ENCODE data around the gene ZNF76. TPM values are rescaled to one million over a fixed set of nuclear protein-coding genes. Genes with fewer than 3 reads are reported as not detected.

ZNF76 gene
- total and polyA plus RNA-seq, 2 donors (not counting 1 experiment from before 2014, with no cell fraction given) = 96.9 to 145 TPM

- TF ChIP-seq CTCF (IDR thresholded peaks at IDR 0.05) (no peak), EZH2 (IDR thresholded peaks at IDR 0.05; ENCODE audit: borderline replicate concordance, insufficient read depth, low read depth, low read length, poor library complexity, severe bottlenecking) (no peak)
Measured at GRCh38 chr6:35220711-35221110, 38.8 kb upstream of the ZNF76 start.

GRCh38 chr6:35223396-35223795 is 36.1 kb upstream of the ZNF76 start:
- DNase-seq = no peak
- ChIA-PET POLR2A (no interaction called here), CTCF (interaction anchor here (0.9 to 3.6 kb wide), 2 partner anchors 18 kb away, joined by 3 to 15 read pairs; no protein-coding TSS in a partner anchor)
- no peaks in the 10 kb centered on the region for H3K4me1 ChIP-seq (ENCODE audit: control insufficient read depth in 2 of 2, insufficient read depth in 2 of 2, low read length in 2 of 2)
- TF ChIP-seq CTCF (IDR thresholded peaks at IDR 0.05) (no peak), EZH2 (IDR thresholded peaks at IDR 0.05; ENCODE audit: borderline replicate concordance, insufficient read depth, low read depth, low read length, poor library complexity, severe bottlenecking) (no peak)
- H2AFZ ChIP-seq (ENCODE audit: insufficient read depth, low read depth, low read length, poor library complexity, severe bottlenecking) = no peak overlapping the region
- H3K9me3 Mint-ChIP-seq (ENCODE audit: insufficient read depth) = no peaks in the 10 kb centered on the region
- no peaks in the 10 kb centered on the region for H3K4me1 Mint-ChIP-seq
- no peak for ATAC-seq (ENCODE audit: low read depth)
- peaks cover 6% of the 10 kb centered on the region for H3K27me3 Mint-ChIP-seq
- WGBS (ENCODE audit: insufficient coverage) = 100% methylated on average over 1 of the region's 2 CpGs
- no peak overlapping the region for H3K27ac ChIP-seq (ENCODE audit: low read length in 2 of 2)
- H3K4me3 ChIP-seq (ENCODE audit: control extremely low read depth in 1 of 5, extremely low read depth in 1 of 5, insufficient read depth in 1 of 5, low read depth in 2 of 5, low read length in 4 of 5) = no peak overlapping the region
- no peak overlapping the region for H3K27ac Mint-ChIP-seq
- H3K79me2 ChIP-seq (ENCODE audit: control insufficient read depth, insufficient read depth, low read length) = no peaks in the 10 kb centered on the region
- no peaks in the 10 kb centered on the region for H3K36me3 ChIP-seq (replicated peaks in 1 of 2; ENCODE audit: control extremely low read depth in 1 of 2, control insufficient read depth in 1 of 2, extremely low read depth in 1 of 2, insufficient read depth in 2 of 2, low read length in 1 of 2)
- peaks cover 0 to 14% (median under 1%) of the 10 kb centered on the region in 4 experiments for H3K27me3 ChIP-seq (replicated peaks in 1 of 4; ENCODE audit: control extremely low read depth in 1 of 4, control insufficient read depth in 3 of 4, insufficient read depth in 4 of 4, low read length in 3 of 4)
- no peak overlapping the region for H3K4me2 ChIP-seq (replicated peaks; ENCODE audit: low read depth, low read length, poor library complexity, severe bottlenecking)
- no peak overlapping the region for H3K9ac ChIP-seq (ENCODE audit: low read length)
- intact Hi-C loops (cut with micrococcal nuclease) = no loop called here
- H3K9me3 ChIP-seq (ENCODE audit: control extremely low read depth in 1 of 3, control insufficient read depth in 2 of 3, insufficient read depth in 1 of 3, low read length in 2 of 3) = no peaks in the 10 kb centered on the region
- H4K20me1 ChIP-seq (ENCODE audit: control insufficient read depth, insufficient read depth, low read length, poor library complexity, severe bottlenecking) = no peaks in the 10 kb centered on the region
- no peak overlapping the region for H3K4me3 Mint-ChIP-seq

More at GRCh38 chr6:35220711-35221110, 38.8 kb upstream of the ZNF76 start:
- Histone ChIP-seq H3K9me3 (ENCODE audit: control extremely low read depth in 1 of 3, control insufficient read depth in 2 of 3, insufficient read depth in 1 of 3, low read length in 2 of 3) (no peaks in the 10 kb centered on the region), H2AFZ (ENCODE audit: insufficient read depth, low read depth, low read length, poor library complexity, severe bottlenecking) (no peak overlapping the region), H3K79me2 (ENCODE audit: control insufficient read depth, insufficient read depth, low read length) (no peaks in the 10 kb centered on the region), H3K36me3 (replicated peaks in 1 of 2; ENCODE audit: control extremely low read depth in 1 of 2, control insufficient read depth in 1 of 2, extremely low read depth in 1 of 2, insufficient read depth in 2 of 2, low read length in 1 of 2) (no peaks in the 10 kb centered on the region), H3K4me1 (ENCODE audit: control insufficient read depth in 2 of 2, insufficient read depth in 2 of 2, low read length in 2 of 2) (no peaks in the 10 kb centered on the region), H3K27me3 (replicated peaks in 1 of 4; ENCODE audit: control extremely low read depth in 1 of 4, control insufficient read depth in 3 of 4, insufficient read depth in 4 of 4, low read length in 3 of 4) (peaks cover 0 to 33% (median 3%) of the 10 kb centered on the region in 4 experiments), H3K27ac (ENCODE audit: low read length in 2 of 2) (no peak overlapping the region), H3K9ac (ENCODE audit: low read length) (no peak overlapping the region), H4K20me1 (ENCODE audit: control insufficient read depth, insufficient read depth, low read length, poor library complexity, severe bottlenecking) (no peaks in the 10 kb centered on the region), H3K4me3 (ENCODE audit: control extremely low read depth in 1 of 5, extremely low read depth in 1 of 5, insufficient read depth in 1 of 5, low read depth in 2 of 5, low read length in 4 of 5) (no peak overlapping the region), H3K4me2 (replicated peaks; ENCODE audit: low read depth, low read length, poor library complexity, severe bottlenecking) (no peak overlapping the region)
- ATAC-seq (ENCODE audit: low read depth) = no peak
- ChIA-PET CTCF (interaction anchor here (0.8 kb wide), 1 partner anchor 13 kb away, joined by 4 read pairs; no protein-coding TSS in a partner anchor), POLR2A (no interaction called here)
- Mint-ChIP-seq H3K27me3 (peaks cover 25% of the 10 kb centered on the region), H3K9me3 (ENCODE audit: insufficient read depth) (no peaks in the 10 kb centered on the region), H3K4me1 (no peaks in the 10 kb centered on the region), H3K27ac (no peak overlapping the region), H3K4me3 (no peak overlapping the region)
- intact Hi-C loops (cut with micrococcal nuclease) = no loop called here
- no CpG with 5 or more reads among the region's 1 CpG for WGBS (ENCODE audit: insufficient coverage)
- DNase-seq = no peak

Data from B cell (primary cell).